GM23338 (cell line): ENCODE data around the gene CLHC1. TPM values are rescaled to one million over a fixed set of nuclear protein-coding genes. Genes with fewer than 3 reads are reported as not detected.
A peak's percentile ranks its signal among the peaks of the same experiment; 100 is the strongest.

ENCODE experiments used
- ATAC-seq: fragments of 200-7000 bp; cut with Tn5 transposase; 3 replicates; pipeline ENCODE4 v1.9.1; 2020
- DNase-seq: peaks from one replicate; pipeline ENCODE4 v3.0.0-alpha.2; 2015; ENCODE audit warnings: low spot score
- H2AFZ ChIP-seq: fragments of 200-600 bp; sonication (generic); 2 replicates; pipeline ENCODE4 v1.8.0; 2016; ENCODE audit warnings: antibody characterized with exemption, mild to moderate bottlenecking, moderate library complexity
- H3F3A ChIP-seq: fragments of 200-600 bp; sonication (generic); replicated peaks from 2 replicates; pipeline ENCODE4 v1.8.0; 2017; ENCODE audit warnings: antibody characterized with exemption, mixed run types, low read depth
- H3K27ac ChIP-seq: fragments of 200-600 bp; sonication (generic); 2 replicates; pipeline ENCODE4 v1.6.1; 2016; ENCODE audit warnings: low read depth
- H3K27me3 ChIP-seq: fragments of 200-600 bp; sonication (generic); 2 replicates; pipeline ENCODE4 v1.8.0; 2016; ENCODE audit warnings: mild to moderate bottlenecking, mixed run types, moderate library complexity; ENCODE audit not compliant: insufficient read depth
- H3K36me3 ChIP-seq: fragments of 200-600 bp; sonication (generic); 2 replicates; pipeline ENCODE4 v1.8.0; 2016; ENCODE audit warnings: mild to moderate bottlenecking; ENCODE audit not compliant: insufficient read depth
- H3K4me1 ChIP-seq: fragments of 200-600 bp; sonication (generic); 2 replicates; pipeline ENCODE4 v1.8.0; 2016; ENCODE audit warnings: mild to moderate bottlenecking, moderate library complexity; ENCODE audit not compliant: insufficient read depth
- H3K4me2 ChIP-seq: fragments of 200-600 bp; sonication (generic); 2 replicates; pipeline ENCODE4 v1.7.1; 2017; ENCODE audit warnings: mixed run types
- H3K4me3 ChIP-seq: fragments of 200-600 bp; sonication (generic); 2 replicates; pipeline ENCODE4 v1.6.1; 2016; ENCODE audit warnings: mixed run types
- H3K79me2 ChIP-seq: fragments of 200-600 bp; sonication (generic); replicated peaks from 2 replicates; pipeline ENCODE4 v1.8.0; 2017; ENCODE audit warnings: mild to moderate bottlenecking; ENCODE audit not compliant: insufficient read depth
- H3K9me2 ChIP-seq: fragments of 200-600 bp; sonication (generic); 2 replicates; pipeline ENCODE4 v1.8.0; 2017; ENCODE audit not compliant: insufficient read depth
- H4K20me1 ChIP-seq: fragments of 200-600 bp; sonication (generic); replicated peaks from 2 replicates; pipeline ENCODE4 v1.8.0; 2017; ENCODE audit warnings: mild to moderate bottlenecking; ENCODE audit not compliant: insufficient read depth
- H3K27ac Mint-ChIP-seq: 2 replicates; pipeline ENCODE4 v1.8.0; 2020; ENCODE audit warnings: inconsistent platforms, mild to moderate bottlenecking, moderate library complexity, mixed read lengths
- H3K27me3 Mint-ChIP-seq: 3 replicates; pipeline ENCODE4 v1.8.0; 2022; ENCODE audit warnings: low read depth, mild to moderate bottlenecking, moderate library complexity, mixed read lengths, inconsistent platforms; ENCODE audit not compliant: insufficient read depth, poor library complexity
- H3K36me3 Mint-ChIP-seq: 3 replicates; pipeline ENCODE4 v1.8.0; 2021; ENCODE audit warnings: low read depth, mild to moderate bottlenecking, inconsistent platforms, moderate library complexity, mixed read lengths
- H3K4me1 Mint-ChIP-seq: 3 replicates; pipeline ENCODE4 v1.8.0; 2020; ENCODE audit warnings: mild to moderate bottlenecking, inconsistent platforms, mixed read lengths
- H3K4me3 Mint-ChIP-seq: 3 replicates; pipeline ENCODE4 v1.8.0; 2021; ENCODE audit warnings: moderate library complexity, mild to moderate bottlenecking, inconsistent platforms, mixed read lengths
- H3K9me3 Mint-ChIP-seq: 3 replicates; pipeline ENCODE4 v1.8.0; 2020; ENCODE audit warnings: moderate library complexity, mild to moderate bottlenecking, inconsistent platforms, mixed read lengths
- CREB1 ChIP-seq: fragments of 250-450 bp; sonication (Bioruptor Pico); IDR thresholded peaks from 2 replicates; pipeline ENCODE4 v1.5.0; 2020; ENCODE audit warnings: low read depth, mild to moderate bottlenecking, moderate library complexity
- CTCF ChIP-seq, 2 experiments: fragments of 200-600 bp in 1 of 2; sonication (generic) in 1 of 2; conservative IDR thresholded peaks; 2 replicates each; pipeline versions ENCODE4 v1.5.1 to v1.6.1; 2016 to 2017; ENCODE audit warnings: antibody characterized with exemption in 2 of 2, low read depth in 2 of 2, mild to moderate bottlenecking in 2 of 2, moderate library complexity in 1 of 2
- EZH2 ChIP-seq: fragments of 200-600 bp; sonication (generic); IDR thresholded peaks from one replicate; pipeline ENCODE4 v1.8.0; 2017; ENCODE audit warnings: antibody characterized with exemption, mild to moderate bottlenecking, low read depth; ENCODE audit not compliant: unreplicated experiment
- EZH2phosphoT487 ChIP-seq: fragments of 200-600 bp; sonication (generic); IDR thresholded peaks from one replicate; pipeline ENCODE4 v1.8.1; 2018; ENCODE audit warnings: antibody characterized with exemption; ENCODE audit not compliant: unreplicated experiment
- JUNB ChIP-seq: IDR thresholded peaks from one replicate; pipeline ENCODE4 v1.6.1; 2016; ENCODE audit warnings: antibody characterized with exemption; ENCODE audit not compliant: unreplicated experiment
- POLR2AphosphoS5 ChIP-seq: IDR thresholded peaks from 2 replicates; pipeline ENCODE4 v1.6.1; 2016; ENCODE audit warnings: antibody characterized with exemption, low read depth
- REST ChIP-seq: IDR thresholded peaks from one replicate; pipeline ENCODE4 v1.6.1; 2018; ENCODE audit warnings: antibody characterized with exemption; ENCODE audit not compliant: unreplicated experiment
- STAT1 ChIP-seq: IDR thresholded peaks from one replicate; pipeline ENCODE4 v1.6.1; 2016; ENCODE audit warnings: antibody characterized with exemption; ENCODE audit not compliant: unreplicated experiment
- ZNF114 ChIP-seq: fragments of 250-450 bp; sonication (Bioruptor Pico); IDR thresholded peaks from 2 replicates; pipeline ENCODE4 v1.5.0; 2020; ENCODE audit warnings: mild to moderate bottlenecking, moderate library complexity
- ZNF331 ChIP-seq: fragments of 250-450 bp; sonication (Bioruptor Pico); IDR thresholded peaks from 2 replicates; pipeline ENCODE4 v1.5.0; 2020; ENCODE audit warnings: low read depth, mild to moderate bottlenecking, moderate library complexity
- polyA plus RNA-seq: library from polyadenylated mRNA; unstranded; fragments of >200 nt; fragmentation: Nextera tagmentation; extraction: Ambion mirVana; gene quantifications from 2 replicates; pipeline ENCODE4 v1.2.1, GENCODE V29; 2016
- total RNA-seq: library from RNA; depleted of rRNA; stranded (reverse); fragments of >200 nt; shearing (Covaris generic); gene quantifications from 2 replicates; pipeline ENCODE4 v1.2.3, GENCODE V29; 2014

Gene CLHC1
- total and polyA plus RNA-seq, 2 experiments from 2014 or later, result 3.1 to 5.0 TPM

GRCh38 chr2:55235724-55236538 lies 3.8 kb upstream of the CLHC1 start:
- Histone ChIP-seq H3K4me1 (peaks cover 18% of the 10 kb centered on the region), H2AFZ (no peak overlapping the region), H3K9me2 (no peaks in the 10 kb centered on the region), H3K27ac (peak overlapping the region; percentile 79), H3K27me3 (no peaks in the 10 kb centered on the region), H3K36me3 (peaks cover 38% of the 10 kb centered on the region), H3F3A (peaks cover 48% of the 10 kb centered on the region), H3K4me2 (no peak overlapping the region), H4K20me1 (peaks cover 20% of the 10 kb centered on the region; the same call in 1 of the 2 replicates), H3K79me2 (peaks cover 26% of the 10 kb centered on the region), H3K4me3 (no peak overlapping the region)
- no peak for DNase-seq
- H3K27me3 Mint-ChIP-seq, result peaks cover 24% of the 10 kb centered on the region
- no peak overlapping the region; the same call in 2 of the 3 replicates for H3K4me3 Mint-ChIP-seq
- no peaks in the 10 kb centered on the region; the same call in 2 of the 3 replicates for H3K9me3 Mint-ChIP-seq
- H3K36me3 Mint-ChIP-seq, result peaks cover 52% of the 10 kb centered on the region
- H3K4me1 Mint-ChIP-seq, result peaks cover 11% of the 10 kb centered on the region; the same call in 2 of the 3 replicates
- H3K27ac Mint-ChIP-seq, result no peak overlapping the region
- no peak for TF ChIP-seq STAT1
- TF ChIP-seq EZH2phosphoT487, result no peak
- no peak for TF ChIP-seq REST
- TF ChIP-seq JUNB, result no peak
- ATAC-seq, result no peak

GRCh38 chr2:55233658-55233940 lies 1.5 kb upstream of the CLHC1 start:
- no peak for DNase-seq
- H3K4me3 ChIP-seq, result peak overlapping the region; percentile 90
- H3K27ac Mint-ChIP-seq, result peak overlapping the region; percentile 99
- H3K9me2 ChIP-seq, result 0 out of 2 replicates have a peak, but pooled peaks cover 6% of the 10 kb centered on the region
- peaks cover 16% of the 10 kb centered on the region; the same call in 1 of the 2 replicates for H4K20me1 ChIP-seq
- no peak for ATAC-seq
- H3K79me2 ChIP-seq, result peaks cover 44% of the 10 kb centered on the region
- H3K36me3 ChIP-seq, result peaks cover 38% of the 10 kb centered on the region
- no peaks in the 10 kb centered on the region; the same call in 2 of the 3 replicates for H3K9me3 Mint-ChIP-seq
- peaks cover 51% of the 10 kb centered on the region for H3K36me3 Mint-ChIP-seq
- no peak overlapping the region for H2AFZ ChIP-seq
- H3K4me2 ChIP-seq, result peak overlapping the region; percentile 94
- H3K27me3 ChIP-seq, result no peaks in the 10 kb centered on the region
- peak overlapping the region; percentile 79 for H3K27ac ChIP-seq
- H3K27me3 Mint-ChIP-seq, result peaks cover 35% of the 10 kb centered on the region
- H3K4me3 Mint-ChIP-seq, result peak overlapping the region; percentile 94
- H3K4me1 ChIP-seq, result peaks cover 18% of the 10 kb centered on the region
- H3K4me1 Mint-ChIP-seq, result peaks cover 18% of the 10 kb centered on the region
- peaks cover 41% of the 10 kb centered on the region for H3F3A ChIP-seq
- no peak for TF ChIP-seq CTCF (conservative IDR thresholded peaks at IDR 0.05; ENCODE audit: low read depth in 2 of 2)
- TF ChIP-seq POLR2AphosphoS5, result no peak
- no peak for TF ChIP-seq STAT1
- TF ChIP-seq REST, result no peak
- TF ChIP-seq JUNB, result no peak
- TF ChIP-seq CREB1 (CRISPR knock-in tag), result no peak
- no peak for TF ChIP-seq ZNF331 (CRISPR knock-in tag)
- no peak for TF ChIP-seq ZNF114 (CRISPR knock-in tag)
- TF ChIP-seq EZH2, result no peak
- TF ChIP-seq EZH2phosphoT487, result no peak
